DOHH2 (cell line): Measurements from ENCODE around the gene GSG1L2.

Experiments used
- H3F3A ChIP-seq: fragments of 200-600 bp; sonication (generic), shearing (Covaris generic); 2 replicates; pipeline ENCODE4 v1.6.0; 2016; ENCODE audit warnings: antibody characterized with exemption, mild to moderate bottlenecking; ENCODE audit not compliant: control insufficient read depth, insufficient read depth
- H3K27ac ChIP-seq: fragments of 200-600 bp; sonication (generic); 2 replicates; pipeline ENCODE4 v1.5.1; 2014; ENCODE audit warnings: low read depth, mild to moderate bottlenecking, low read length, moderate library complexity
- H3K27me3 ChIP-seq: fragments of 200-600 bp; sonication (generic); 2 replicates; pipeline ENCODE4 v1.6.1; 2014; ENCODE audit warnings: mild to moderate bottlenecking, low read length, mixed read lengths; ENCODE audit not compliant: control insufficient read depth
- H3K36me3 ChIP-seq: fragments of 200-600 bp; sonication (generic); 2 replicates; pipeline ENCODE4 v1.6.1; 2014; ENCODE audit warnings: mild to moderate bottlenecking, low read length, moderate library complexity, mixed read lengths; ENCODE audit not compliant: control insufficient read depth
- H3K4me1 ChIP-seq: fragments of 200-600 bp; sonication (generic); 2 replicates; pipeline ENCODE4 v1.6.1; 2014; ENCODE audit warnings: mild to moderate bottlenecking, low read length, mixed read lengths; ENCODE audit not compliant: control insufficient read depth
- H3K4me2 ChIP-seq: fragments of 200-600 bp; sonication (generic); 2 replicates; pipeline ENCODE4 v1.6.0; 2014; ENCODE audit warnings: mild to moderate bottlenecking, low read length, moderate library complexity
- H3K4me3 ChIP-seq: fragments of 200-600 bp; sonication (generic); 2 replicates; pipeline ENCODE4 v1.5.1; 2014; ENCODE audit warnings: mild to moderate bottlenecking, low read length, mixed read lengths
- H3K79me2 ChIP-seq: fragments of 200-600 bp; sonication (generic); 2 replicates; pipeline ENCODE4 v1.6.1; 2014; ENCODE audit warnings: mild to moderate bottlenecking, low read length, mixed read lengths; ENCODE audit not compliant: control insufficient read depth
- H3K9me2 ChIP-seq: fragments of 200-600 bp; sonication (generic); replicated peaks from 2 replicates; pipeline ENCODE4 v1.6.1; 2014; ENCODE audit warnings: mild to moderate bottlenecking, low read length, mixed read lengths; ENCODE audit not compliant: control insufficient read depth
- H3K9me3 ChIP-seq: fragments of 200-600 bp; sonication (generic); 2 replicates; pipeline ENCODE4 v1.6.1; 2014; ENCODE audit warnings: antibody characterized with exemption, low read length, mixed read lengths; ENCODE audit not compliant: control insufficient read depth, insufficient read depth
- H4K20me1 ChIP-seq: fragments of 200-600 bp; sonication (generic); 2 replicates; pipeline ENCODE4 v1.6.0; 2014; ENCODE audit warnings: low read depth, mild to moderate bottlenecking, antibody characterized with exemption, low read length, moderate library complexity; ENCODE audit not compliant: control insufficient read depth, insufficient read depth
- CTCF ChIP-seq: fragments of 200-600 bp; sonication (generic); IDR thresholded peaks from one replicate; pipeline ENCODE4 v1.5.1; 2014; ENCODE audit warnings: antibody characterized with exemption, mild to moderate bottlenecking, low read depth, low read length; ENCODE audit not compliant: poor library complexity, severe bottlenecking
- EZH2phosphoT487 ChIP-seq: fragments of 200-600 bp; sonication (generic); IDR thresholded peaks from 2 replicates; pipeline ENCODE4 v1.6.1; 2017; ENCODE audit warnings: borderline replicate concordance, mild to moderate bottlenecking, antibody characterized with exemption, low read length, moderate library complexity, mixed read lengths

GSG1L2 gene

GRCh38 chr17:9850151-9850550 is 28.3 kb upstream of the GSG1L2 start:
- H4K20me1 ChIP-seq, result no peaks in the 10 kb centered on the region

GRCh38 chr17:9845306-9845705 is 23.4 kb upstream of the GSG1L2 start:
- Histone ChIP-seq H3K4me2 (no peak overlapping the region), H3K79me2 (no peaks in the 10 kb centered on the region), H3K4me1 (no peaks in the 10 kb centered on the region), H3K4me3 (no peak overlapping the region), H3K36me3 (no peaks in the 10 kb centered on the region), H3K27ac (no peak overlapping the region), H3K9me3 (no peaks in the 10 kb centered on the region), H3K9me2 (no peaks in the 10 kb centered on the region), H4K20me1 (no peaks in the 10 kb centered on the region), H3F3A (no peaks in the 10 kb centered on the region), H3K27me3 (no peaks in the 10 kb centered on the region)
- no peak for TF ChIP-seq EZH2phosphoT487
- TF ChIP-seq CTCF, result no peak

More at GRCh38 chr17:9850151-9850550, 28.3 kb upstream of the GSG1L2 start:
- no peaks in the 10 kb centered on the region for H3F3A ChIP-seq
- no peak overlapping the region for H3K4me2 ChIP-seq
- H3K4me3 ChIP-seq, result no peak overlapping the region
- no peak overlapping the region for H3K27ac ChIP-seq
- TF ChIP-seq CTCF (no peak), EZH2phosphoT487 (no peak)
- H3K79me2 ChIP-seq, result no peaks in the 10 kb centered on the region
- no peaks in the 10 kb centered on the region for H3K36me3 ChIP-seq
- no peaks in the 10 kb centered on the region for H3K9me3 ChIP-seq
- H3K9me2 ChIP-seq, result no peaks in the 10 kb centered on the region
- H3K4me1 ChIP-seq, result no peaks in the 10 kb centered on the region
- no peaks in the 10 kb centered on the region for H3K27me3 ChIP-seq

- no peaks in the 10 kb centered on the region for H3K27me3 ChIP-seq
- no peak overlapping the region for H3K4me3 ChIP-seq
- H3K36me3 ChIP-seq, result no peaks in the 10 kb centered on the region
- H3K9me2 ChIP-seq, result no peaks in the 10 kb centered on the region
- H3K4me1 ChIP-seq, result no peaks in the 10 kb centered on the region
- H4K20me1 ChIP-seq, result no peaks in the 10 kb centered on the region
- no peak overlapping the region for H3K27ac ChIP-seq
- H3K9me3 ChIP-seq, result no peaks in the 10 kb centered on the region
- no peaks in the 10 kb centered on the region for H3F3A ChIP-seq
- TF ChIP-seq CTCF, result no peak
- no peak for TF ChIP-seq EZH2phosphoT487
- H3K4me2 ChIP-seq, result no peak overlapping the region
- no peaks in the 10 kb centered on the region for H3K79me2 ChIP-seq
Measured at GRCh38 chr17:9844153-9844552, 22.3 kb upstream of the GSG1L2 start.
